GM12874 (cell line): ENCODE data around the gene CHST8.

ENCODE experiments used
- TF ChIP-seq, protein P1 (sequence below): IDR thresholded peaks from 2 replicates; pipeline ENCODE4 v1.5.1; 2011; ENCODE audit warnings: low read depth, mild to moderate bottlenecking, control low read depth, low read length, moderate library complexity; ENCODE audit not compliant: insufficient read depth

CHST8 gene

DNA sequence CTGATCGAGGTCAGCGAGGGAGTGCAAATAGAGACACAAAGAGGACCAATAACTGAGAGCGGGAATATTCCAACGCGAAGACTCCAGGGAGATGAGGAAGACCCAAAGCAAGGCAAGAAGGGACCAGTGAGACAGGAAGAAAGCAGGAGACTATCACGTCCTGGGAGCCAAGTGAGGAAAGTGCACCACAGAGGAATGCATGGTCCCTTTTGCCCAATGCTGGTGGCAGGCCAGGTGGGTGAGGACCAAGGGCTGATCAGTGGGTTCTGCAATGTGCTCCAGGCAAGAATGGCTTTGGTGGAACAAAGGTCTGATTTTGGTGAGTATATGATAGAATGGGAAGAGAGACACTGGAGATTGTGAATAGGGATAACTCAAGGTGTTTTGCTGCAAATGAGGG is 25.4 kb downstream of the CHST8 start:
- TF ChIP-seq, protein P1, sequence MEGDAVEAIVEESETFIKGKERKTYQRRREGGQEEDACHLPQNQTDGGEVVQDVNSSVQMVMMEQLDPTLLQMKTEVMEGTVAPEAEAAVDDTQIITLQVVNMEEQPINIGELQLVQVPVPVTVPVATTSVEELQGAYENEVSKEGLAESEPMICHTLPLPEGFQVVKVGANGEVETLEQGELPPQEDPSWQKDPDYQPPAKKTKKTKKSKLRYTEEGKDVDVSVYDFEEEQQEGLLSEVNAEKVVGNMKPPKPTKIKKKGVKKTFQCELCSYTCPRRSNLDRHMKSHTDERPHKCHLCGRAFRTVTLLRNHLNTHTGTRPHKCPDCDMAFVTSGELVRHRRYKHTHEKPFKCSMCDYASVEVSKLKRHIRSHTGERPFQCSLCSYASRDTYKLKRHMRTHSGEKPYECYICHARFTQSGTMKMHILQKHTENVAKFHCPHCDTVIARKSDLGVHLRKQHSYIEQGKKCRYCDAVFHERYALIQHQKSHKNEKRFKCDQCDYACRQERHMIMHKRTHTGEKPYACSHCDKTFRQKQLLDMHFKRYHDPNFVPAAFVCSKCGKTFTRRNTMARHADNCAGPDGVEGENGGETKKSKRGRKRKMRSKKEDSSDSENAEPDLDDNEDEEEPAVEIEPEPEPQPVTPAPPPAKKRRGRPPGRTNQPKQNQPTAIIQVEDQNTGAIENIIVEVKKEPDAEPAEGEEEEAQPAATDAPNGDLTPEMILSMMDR, result no peak

DNA sequence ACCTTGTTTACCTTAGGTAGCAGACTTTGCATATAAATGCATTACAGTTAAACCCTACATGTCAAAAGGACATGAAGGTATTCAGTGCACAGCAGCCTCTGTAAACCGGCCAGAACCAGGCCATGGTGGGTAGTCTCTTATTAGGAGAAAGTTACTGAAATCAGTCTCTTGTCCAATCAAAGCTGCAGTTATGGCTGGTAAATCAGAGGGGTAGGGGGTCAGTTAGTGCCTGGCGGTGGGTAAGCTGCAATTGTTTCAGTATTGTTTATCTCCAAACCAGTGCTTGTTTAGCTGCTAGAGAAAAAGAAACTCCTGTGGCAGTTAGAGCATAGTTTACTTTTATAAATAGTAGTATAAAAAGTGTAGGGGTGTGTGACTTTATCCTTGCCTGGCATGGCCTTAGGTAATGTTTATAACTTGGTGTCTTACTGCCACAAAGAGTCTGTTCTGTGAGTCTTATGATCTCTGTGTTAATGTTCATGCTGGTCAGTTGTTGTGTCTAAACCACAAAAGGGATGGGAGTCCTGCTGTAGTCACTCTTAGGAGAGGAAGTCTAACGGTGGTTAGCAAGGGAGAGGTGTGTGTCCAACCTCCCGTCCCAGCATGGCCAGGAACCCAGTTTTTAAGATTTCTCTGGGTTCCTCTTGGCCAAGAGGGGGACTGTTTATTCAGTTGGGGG is 28.0 kb downstream of the CHST8 start:
- TF ChIP-seq, protein P1, result no peak

DNA sequence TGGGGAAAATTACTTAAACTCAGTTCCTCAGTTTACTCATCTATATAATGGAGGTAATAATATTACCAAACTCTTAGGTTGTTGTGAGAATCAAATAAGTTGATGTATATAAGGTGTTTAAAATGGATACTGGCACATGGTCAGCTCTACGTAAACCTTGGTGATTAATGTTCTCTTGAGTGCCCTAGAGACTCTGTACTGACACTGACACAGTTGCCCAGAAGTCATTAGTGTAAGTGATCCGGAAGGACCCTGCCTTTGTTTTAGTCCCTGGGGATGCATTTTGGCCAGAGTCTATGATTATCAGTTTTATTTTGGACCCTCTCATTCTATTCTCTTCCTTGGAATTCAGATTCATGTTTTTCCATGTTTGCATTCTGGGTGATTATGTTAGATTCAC is 31.9 kb downstream of the CHST8 start:
- TF ChIP-seq, protein P1, result no peak

DNA sequence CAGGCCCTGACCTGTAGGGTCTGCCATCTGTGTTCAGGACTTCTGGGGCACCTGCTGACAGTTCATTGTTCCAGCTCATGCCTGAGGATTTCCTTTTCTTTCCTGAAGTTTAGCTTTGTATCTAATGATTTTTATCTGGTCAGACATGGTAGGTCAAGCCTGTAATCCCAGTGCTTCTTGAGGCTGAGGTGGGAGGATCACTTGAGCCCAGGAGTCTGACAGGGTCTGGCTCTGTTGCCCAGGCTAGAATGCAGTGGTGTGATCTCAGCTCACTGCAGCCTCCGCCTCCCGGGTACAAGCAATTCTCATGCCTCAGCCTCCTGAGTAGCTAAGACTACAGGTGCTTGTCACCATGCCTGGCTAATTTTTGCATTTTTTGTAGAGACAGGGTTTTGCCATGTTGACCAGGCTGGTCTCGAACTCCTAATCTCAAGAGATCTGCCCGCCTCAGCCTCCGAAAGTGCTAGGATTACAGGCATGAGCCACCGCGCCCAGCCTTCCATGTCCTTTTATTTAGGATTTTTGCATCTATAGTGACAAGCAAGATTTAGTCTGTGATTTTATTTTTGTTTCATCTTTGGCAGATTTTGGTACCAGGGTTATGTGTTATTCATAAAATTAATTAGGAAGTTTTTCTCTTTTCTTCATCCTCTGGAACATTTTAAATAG is 33.2 kb downstream of the CHST8 start:
- TF ChIP-seq, protein P1, result no peak

DNA sequence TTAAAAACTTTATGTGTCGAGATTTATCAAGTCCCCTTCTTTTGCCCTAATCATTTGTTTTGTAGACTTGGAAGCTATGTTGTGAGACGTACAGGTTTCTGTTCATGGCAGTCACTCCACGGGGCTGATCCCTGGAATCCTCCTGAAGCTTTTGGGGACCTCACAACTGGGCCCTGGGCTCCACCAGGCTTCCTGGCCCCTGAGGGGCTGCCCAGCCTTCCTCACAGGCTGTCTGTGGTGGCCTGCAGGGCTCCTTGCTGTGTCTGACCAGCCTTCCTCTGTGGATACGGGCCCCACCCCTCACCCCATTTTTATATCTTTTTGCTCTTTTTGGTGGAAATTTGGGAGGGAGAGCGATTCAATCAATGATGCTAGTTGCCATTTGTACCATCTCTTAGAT is 38.1 kb downstream of the CHST8 start:
- TF ChIP-seq, protein P1, result no peak

- TF ChIP-seq, protein P1, result no peak
Measured at GRCh38 chr19:33660410-33661124, 38.8 kb downstream of the CHST8 start.

DNA sequence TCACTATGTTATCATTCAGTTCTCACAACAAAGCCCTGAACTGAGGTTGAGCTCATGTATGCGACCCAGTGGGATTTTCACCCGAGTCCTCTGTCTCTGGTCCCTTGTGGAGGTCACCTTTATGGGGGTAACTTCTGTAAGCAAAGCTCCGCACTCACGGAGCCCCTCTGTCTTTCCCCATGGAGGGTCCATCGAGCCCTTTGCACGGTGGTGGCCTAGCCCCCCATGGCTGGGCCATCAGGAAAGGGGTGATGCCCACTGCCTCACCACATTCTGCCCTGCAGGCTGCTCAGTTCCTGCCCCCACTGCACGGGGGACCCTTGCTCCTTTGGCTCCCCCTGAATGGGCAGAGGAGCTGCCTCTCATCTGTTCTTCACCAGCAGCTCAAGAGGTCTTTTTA is 39.6 kb downstream of the CHST8 start:
- TF ChIP-seq, protein P1, result no peak
